ENCODE results near the gene IKZF2. TPM values are rescaled to one million over a fixed set of nuclear protein-coding genes. Genes with fewer than 3 reads are reported as not detected.

Gene IKZF2
- total RNA-seq, 1 experiment from 2014 or later: 14.2 TPM

- no peaks in the 10 kb centered on the region for H3K36me3 Mint-ChIP-seq (ENCODE audit: insufficient read depth, unreplicated experiment)
- no peaks in the 10 kb centered on the region for H3K9me3 ChIP-seq
- H3K4me3 ChIP-seq (ENCODE audit: low read depth, low read length): no peak overlapping the region
- H3K27me3 Mint-ChIP-seq (ENCODE audit: insufficient read depth, unreplicated experiment): no peaks in the 10 kb centered on the region
- no peaks in the 10 kb centered on the region for H3K36me3 ChIP-seq (ENCODE audit: control insufficient read depth, insufficient read depth, low read length)
- H3K4me1 Mint-ChIP-seq (ENCODE audit: low read depth, unreplicated experiment): peaks cover 13% of the 10 kb centered on the region
- intact Hi-C loops (cut with micrococcal nuclease; ENCODE audit: unreplicated experiment): no loop called here
- DNase-seq: no peak
- ChIA-PET CTCF (no interaction called here), POLR2A (no interaction called here)
- H3K9me3 Mint-ChIP-seq (ENCODE audit: unreplicated experiment): no peaks in the 10 kb centered on the region
- no peaks in the 10 kb centered on the region for H3K27me3 ChIP-seq (replicated peaks; ENCODE audit: control insufficient read depth, insufficient read depth, low read length)
- no peak overlapping the region for H3K27ac Mint-ChIP-seq (ENCODE audit: unreplicated experiment)
- BruUV-seq (replicated peaks): no TSS peak
- no peak overlapping the region for H3K4me3 Mint-ChIP-seq (ENCODE audit: unreplicated experiment)
- TF ChIP-seq CTCF (IDR thresholded peaks at IDR 0.05; ENCODE audit: insufficient read depth in 1 of 2, low read depth in 1 of 2, low read length in 1 of 2, severe bottlenecking in 1 of 2, unreplicated experiment in 1 of 2): no peak
- no peaks in the 10 kb centered on the region for H3K4me1 ChIP-seq
Observed at GRCh38 chr2:213101692-213102460, 49.5 kb downstream of the IKZF2 start.

GRCh38 chr2:213101109-213101508, 50.3 kb downstream of the IKZF2 start:
- TF ChIP-seq CTCF (IDR thresholded peaks at IDR 0.05; ENCODE audit: insufficient read depth in 1 of 2, low read depth in 1 of 2, low read length in 1 of 2, severe bottlenecking in 1 of 2, unreplicated experiment in 1 of 2): no peak
- H3K9me3 ChIP-seq: no peaks in the 10 kb centered on the region
- intact Hi-C loops (cut with micrococcal nuclease; ENCODE audit: unreplicated experiment): no loop called here
- no peak overlapping the region for H3K4me3 ChIP-seq (ENCODE audit: low read depth, low read length)
- ChIA-PET POLR2A (no interaction called here), CTCF (no interaction called here)
- no peak for DNase-seq
- Mint-ChIP-seq H3K27me3 (ENCODE audit: insufficient read depth, unreplicated experiment) (no peaks in the 10 kb centered on the region), H3K27ac (ENCODE audit: unreplicated experiment) (no peak overlapping the region), H3K4me1 (ENCODE audit: low read depth, unreplicated experiment) (peaks cover 13% of the 10 kb centered on the region), H3K4me3 (ENCODE audit: unreplicated experiment) (no peak overlapping the region), H3K9me3 (ENCODE audit: unreplicated experiment) (no peaks in the 10 kb centered on the region), H3K36me3 (ENCODE audit: insufficient read depth, unreplicated experiment) (no peaks in the 10 kb centered on the region)
- H3K36me3 ChIP-seq (ENCODE audit: control insufficient read depth, insufficient read depth, low read length): no peaks in the 10 kb centered on the region
- H3K27me3 ChIP-seq (replicated peaks; ENCODE audit: control insufficient read depth, insufficient read depth, low read length): no peaks in the 10 kb centered on the region
- BruUV-seq (replicated peaks): no TSS peak
- no peaks in the 10 kb centered on the region for H3K4me1 ChIP-seq

GRCh38 chr2:213098612-213099011, 52.8 kb downstream of the IKZF2 start:
- intact Hi-C loops (cut with micrococcal nuclease; ENCODE audit: unreplicated experiment): no loop called here
- no peaks in the 10 kb centered on the region for H3K27me3 Mint-ChIP-seq (ENCODE audit: insufficient read depth, unreplicated experiment)
- Histone ChIP-seq H3K9me3 (no peaks in the 10 kb centered on the region), H3K27me3 (replicated peaks; ENCODE audit: control insufficient read depth, insufficient read depth, low read length) (no peaks in the 10 kb centered on the region), H3K36me3 (ENCODE audit: control insufficient read depth, insufficient read depth, low read length) (no peaks in the 10 kb centered on the region), H3K4me1 (no peaks in the 10 kb centered on the region), H3K4me3 (ENCODE audit: low read depth, low read length) (no peak overlapping the region)
- H3K4me3 Mint-ChIP-seq (ENCODE audit: unreplicated experiment): no peak overlapping the region
- ChIA-PET CTCF (no interaction called here), POLR2A (no interaction called here)
- no peak overlapping the region for H3K27ac Mint-ChIP-seq (ENCODE audit: unreplicated experiment)
- no peak for DNase-seq
- BruUV-seq (replicated peaks): no TSS peak
- no peaks in the 10 kb centered on the region for H3K36me3 Mint-ChIP-seq (ENCODE audit: insufficient read depth, unreplicated experiment)
- H3K4me1 Mint-ChIP-seq (ENCODE audit: low read depth, unreplicated experiment): peaks cover 6% of the 10 kb centered on the region
- TF ChIP-seq CTCF (IDR thresholded peaks at IDR 0.05; ENCODE audit: insufficient read depth in 1 of 2, low read depth in 1 of 2, low read length in 1 of 2, severe bottlenecking in 1 of 2, unreplicated experiment in 1 of 2): no peak
- no peaks in the 10 kb centered on the region for H3K9me3 Mint-ChIP-seq (ENCODE audit: unreplicated experiment)

Measured in Caco-2 (cell line).